Fibroblast of peridontal ligament (primary cell): ENCODE measurements around the gene GMNN.
A peak's percentile ranks its signal among the peaks of the same experiment; 100 is the strongest.
"Not testable (repeated sequence)": the region's sequence is repeated elsewhere in the genome, so short reads cannot be mapped to it uniquely, and the experiment has no call there.

ENCODE experiments used
- DNase-seq: peaks from one replicate; pipeline ENCODE4 v3.0.0-alpha.2; 2010; ENCODE audit errors: extremely low read depth

Gene GMNN

GRCh38 chr6:24774696-24775519, at the start of gene GMNN:
TSS of gene GMNN (plus strand) at chr6:24774937. CDS start at chr6:24777247, 2,310 bp downstream.
- peak; percentile 88 for DNase-seq

DNA sequence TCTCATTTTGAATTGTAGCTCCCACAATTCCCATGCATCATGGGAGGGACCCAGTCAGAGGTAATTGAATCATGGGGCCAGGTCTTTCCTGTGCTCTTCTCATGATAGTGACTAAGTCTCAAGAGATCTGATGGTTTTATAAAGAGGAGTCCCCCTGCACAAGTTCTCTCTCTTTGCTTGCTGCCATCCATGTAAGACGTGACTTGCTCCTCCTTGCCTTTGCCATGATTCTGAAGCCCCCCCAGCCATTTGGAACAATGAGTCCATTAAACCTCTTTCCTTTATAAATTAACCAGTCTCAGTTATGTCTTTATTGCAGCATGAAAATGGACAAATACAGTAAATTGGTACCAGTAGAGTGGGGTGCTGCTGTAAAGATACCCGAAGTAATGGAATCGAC, 44.1 kb upstream of the GMNN start:
- not testable (repeated sequence) for DNase-seq

DNA sequence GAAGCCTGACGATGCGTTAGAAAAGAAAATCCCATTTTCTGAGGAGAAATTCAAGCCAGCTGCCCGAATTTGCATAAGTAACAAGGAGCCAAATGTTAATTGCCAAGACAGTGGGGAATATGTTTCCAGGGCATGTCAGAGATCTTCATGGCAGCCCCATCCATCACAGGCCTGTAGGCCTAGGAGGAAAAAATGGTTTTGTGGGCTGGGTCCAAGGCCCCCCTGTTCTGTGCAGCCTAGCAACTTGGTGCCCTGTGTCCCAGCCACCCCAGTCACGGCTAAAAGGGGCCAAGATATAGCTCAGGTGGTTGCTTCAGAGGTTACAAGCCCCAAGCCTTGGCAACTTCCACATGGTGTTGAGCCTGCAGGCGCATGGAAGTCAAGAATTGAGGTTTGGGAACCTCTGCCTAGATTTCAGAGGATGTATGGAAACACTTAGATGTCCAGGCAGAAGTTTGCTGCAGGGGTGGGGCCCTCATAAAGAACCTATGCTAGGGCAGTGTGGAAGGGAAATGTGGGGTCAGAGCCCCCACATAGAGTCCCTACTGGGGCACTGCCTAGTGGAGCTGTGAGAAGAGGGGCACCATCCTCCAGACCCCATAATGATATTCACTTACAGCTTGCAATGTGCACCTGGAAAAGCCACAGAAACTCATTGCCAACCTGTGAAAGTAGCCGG, 43.1 kb upstream of the GMNN start:
- DNase-seq, result not testable (repeated sequence)

GRCh38 chr6:24734166-24734565, 40.6 kb upstream of the GMNN start:
- no peak for DNase-seq

DNA sequence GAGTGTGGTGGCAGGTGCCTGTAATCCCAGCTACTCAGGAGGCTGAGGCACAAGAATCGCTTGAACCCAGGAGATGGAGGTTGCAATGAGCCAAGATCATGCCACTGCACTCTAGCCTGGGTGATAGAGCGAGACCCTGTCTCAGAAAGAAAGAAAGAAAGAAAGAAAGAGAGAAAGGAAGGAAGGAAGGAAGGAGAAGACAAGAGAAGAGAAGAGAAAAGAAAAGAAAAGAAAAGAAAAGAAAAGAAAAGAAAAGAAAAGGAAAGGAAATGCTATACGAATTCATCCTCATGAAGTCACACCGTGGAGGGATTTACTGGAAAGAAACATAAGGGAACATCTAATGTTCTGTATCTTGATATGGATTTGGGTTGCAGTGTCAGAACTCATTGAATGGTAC, 40.0 kb upstream of the GMNN start:
- DNase-seq, result not testable (repeated sequence)

DNA sequence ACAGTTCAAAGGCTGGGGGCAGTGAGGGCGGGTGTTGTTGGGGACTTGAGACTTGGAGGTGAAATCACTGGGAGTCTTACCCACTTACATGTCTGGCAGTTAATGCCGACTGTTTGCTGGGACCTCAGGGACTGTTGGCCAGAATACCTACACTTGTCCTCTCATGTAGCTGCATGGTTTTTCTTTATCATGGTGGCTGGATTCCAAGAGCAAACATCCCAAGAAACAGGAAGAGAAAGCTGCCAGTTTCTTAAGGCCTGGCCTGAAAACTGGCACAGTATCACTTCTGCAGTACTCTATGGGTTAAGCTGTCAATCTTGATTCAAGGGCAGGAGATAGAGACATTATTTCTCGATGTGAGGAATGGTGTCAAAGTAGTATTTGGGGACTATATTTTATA, 36.0 kb upstream of the GMNN start:
- no peak for DNase-seq

- DNase-seq, result no peak
These were observed 33.9 kb upstream of the GMNN start for GRCh38 chr6:24740861-24741260.

- DNase-seq, result no peak
These were observed 32.5 kb upstream of the GMNN start for GRCh38 chr6:24742216-24742738.

DNA sequence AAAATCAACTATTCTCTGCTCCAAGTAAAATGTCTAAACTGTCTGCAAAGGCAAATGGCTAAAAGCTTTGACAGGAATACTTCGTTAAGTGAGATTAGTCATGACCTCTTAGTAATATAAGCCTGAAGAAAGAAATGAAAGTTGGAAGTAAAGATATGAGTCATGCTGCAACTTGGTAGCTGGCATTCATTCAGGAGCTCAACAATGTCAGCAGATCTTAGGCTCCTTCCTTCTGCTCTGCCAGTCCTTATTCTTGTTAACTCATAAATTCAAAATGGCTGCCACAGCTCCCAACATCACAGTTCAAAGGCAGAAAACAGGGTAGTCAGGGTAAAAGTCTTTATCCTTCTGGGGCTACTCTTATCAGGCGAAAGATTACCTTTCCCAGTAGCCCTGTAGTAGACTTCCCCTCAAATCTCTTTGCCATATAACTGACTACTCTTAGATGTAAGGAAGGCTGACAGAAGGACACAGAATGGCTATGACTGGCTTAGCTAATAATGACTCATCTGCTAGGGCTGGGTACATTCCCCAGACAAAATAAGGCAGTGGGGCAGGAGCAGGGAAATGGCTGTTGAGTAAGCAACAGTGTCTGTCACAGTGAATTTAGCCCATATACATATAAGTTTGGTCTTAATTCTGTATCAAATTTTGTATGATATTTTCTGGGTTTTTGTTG, 31.3 kb upstream of the GMNN start:
- peak; percentile 98 for DNase-seq

GRCh38 chr6:24743944-24744335, 30.8 kb upstream of the GMNN start:
- no peak for DNase-seq

GRCh38 chr6:24744911-24745310, 29.8 kb upstream of the GMNN start:
- DNase-seq, result no peak

DNA sequence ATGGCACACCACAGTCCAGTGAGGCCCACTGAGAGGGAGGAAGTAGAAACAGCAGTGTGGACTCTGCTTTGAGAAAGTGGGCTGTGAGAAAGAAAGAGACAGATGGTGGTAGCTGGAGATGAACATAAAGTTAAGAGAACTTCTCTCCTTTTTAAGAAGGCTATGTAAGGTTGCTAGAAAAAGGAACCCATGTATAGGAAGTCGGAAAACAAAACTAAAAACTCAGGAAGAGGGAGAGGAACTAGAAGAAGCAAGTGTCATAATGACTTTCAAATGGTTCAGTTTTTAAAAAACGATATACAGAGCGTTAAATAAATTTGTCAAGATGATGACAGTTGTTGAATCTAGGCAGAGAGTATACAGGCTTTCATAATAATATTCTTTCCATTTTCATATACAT, 25.4 kb upstream of the GMNN start:
- no peak for DNase-seq

DNA sequence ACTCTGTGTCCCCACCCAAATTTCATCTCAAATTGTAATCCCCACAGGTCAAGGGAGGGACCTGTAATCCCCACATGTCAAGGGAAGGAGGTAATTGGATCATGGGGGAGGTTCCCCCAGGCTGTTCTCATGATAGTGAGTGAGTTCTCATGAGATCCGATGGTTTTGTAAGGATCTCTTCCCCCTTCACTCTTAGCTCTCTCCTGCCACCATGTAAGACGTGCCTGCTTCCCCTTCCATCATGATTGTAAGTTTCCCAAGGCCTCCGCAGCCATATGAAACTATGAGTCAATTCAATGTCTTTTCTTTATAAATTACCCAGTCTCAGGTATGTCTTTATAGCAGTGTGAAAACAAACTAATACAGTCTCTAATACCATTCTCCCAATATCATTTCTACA, 23.9 kb upstream of the GMNN start:
- DNase-seq, result not testable (repeated sequence)

- DNase-seq, result no peak
These were observed 22.2 kb upstream of the GMNN start for GRCh38 chr6:24752503-24752902.

DNA sequence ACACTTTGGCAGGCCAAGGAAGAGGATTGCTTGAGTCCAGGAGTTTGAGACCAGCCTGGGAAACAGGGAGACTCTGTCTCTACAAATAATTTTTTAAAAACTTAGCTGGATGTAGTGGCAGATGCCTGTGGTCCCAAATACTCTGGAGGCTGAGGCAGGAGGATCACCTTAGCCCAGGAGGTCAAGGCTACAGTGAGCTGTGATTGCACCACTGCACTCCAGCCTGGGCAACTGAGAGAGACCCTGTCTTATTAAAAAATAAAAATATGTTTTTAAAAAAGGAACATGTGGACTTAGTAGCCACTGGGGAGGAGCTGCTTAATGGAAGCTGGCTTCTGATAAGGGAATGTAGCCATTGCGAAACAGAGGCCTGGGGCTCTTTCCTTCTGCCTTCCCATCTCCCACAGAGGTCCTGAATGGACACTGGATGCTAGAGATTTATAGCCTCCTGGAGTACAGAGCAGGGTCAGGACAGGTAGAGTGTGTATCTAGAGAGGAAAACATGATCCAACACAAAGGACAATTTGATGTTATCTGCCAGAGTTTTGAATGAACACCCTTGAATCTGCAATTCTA, 21.7 kb upstream of the GMNN start:
- no peak for DNase-seq

DNA sequence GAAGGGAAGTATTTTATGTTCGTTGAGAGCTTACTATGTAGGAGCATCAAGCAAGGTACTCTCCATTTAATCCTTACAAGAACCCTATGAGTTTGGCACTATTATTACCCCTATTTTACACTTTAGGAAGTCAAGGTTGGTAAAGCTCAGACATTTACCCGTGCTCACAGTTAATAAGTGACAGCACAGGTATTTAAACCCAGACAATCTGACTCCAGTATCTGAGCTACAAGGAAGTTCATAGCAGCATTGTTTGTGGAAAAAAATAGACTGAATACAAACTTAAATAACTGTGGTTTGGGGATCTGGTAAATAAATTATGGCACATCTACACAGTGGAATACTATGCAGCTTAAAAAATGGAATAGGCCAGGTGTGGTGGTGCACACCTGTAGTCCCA, 21.2 kb upstream of the GMNN start:
- DNase-seq, result no peak

DNA sequence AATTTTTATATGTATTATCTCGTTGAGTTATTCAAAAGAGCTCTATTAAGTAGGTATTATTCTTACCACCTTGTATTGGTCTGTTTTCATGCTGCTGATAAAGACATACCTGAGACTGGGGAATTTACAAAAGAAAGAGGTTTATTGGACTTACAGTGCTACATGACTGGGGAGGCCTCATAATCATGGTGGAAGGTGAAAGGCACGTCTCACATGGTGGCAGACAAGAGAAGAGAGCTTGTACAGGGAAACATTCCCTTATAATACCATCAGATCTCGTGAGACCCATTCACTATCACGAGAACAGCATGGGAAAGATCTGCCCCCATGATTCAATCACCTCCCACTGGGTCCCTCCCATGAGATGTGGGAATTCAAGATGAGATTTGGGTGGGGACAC, 20.4 kb upstream of the GMNN start:
- DNase-seq, result not testable (repeated sequence)

DNA sequence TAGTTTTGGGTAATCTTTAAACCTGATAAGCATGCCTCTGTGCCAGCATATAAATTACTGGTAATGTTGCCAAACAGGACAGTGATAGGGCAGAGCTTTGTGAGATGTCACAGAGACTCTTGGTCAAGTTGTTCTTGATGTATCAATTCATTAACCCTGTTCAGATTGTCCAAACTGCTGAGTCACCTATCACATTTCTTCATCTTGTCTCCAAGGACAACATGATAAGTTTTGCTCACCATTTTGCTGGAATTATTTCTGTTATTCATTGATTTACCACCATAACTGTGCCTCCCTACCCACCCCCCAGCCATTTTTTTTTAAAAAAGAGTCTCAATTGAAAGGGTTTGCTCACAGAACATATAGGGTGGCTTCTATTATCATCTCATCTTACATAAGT, 19.5 kb upstream of the GMNN start:
- DNase-seq, result no peak

DNA sequence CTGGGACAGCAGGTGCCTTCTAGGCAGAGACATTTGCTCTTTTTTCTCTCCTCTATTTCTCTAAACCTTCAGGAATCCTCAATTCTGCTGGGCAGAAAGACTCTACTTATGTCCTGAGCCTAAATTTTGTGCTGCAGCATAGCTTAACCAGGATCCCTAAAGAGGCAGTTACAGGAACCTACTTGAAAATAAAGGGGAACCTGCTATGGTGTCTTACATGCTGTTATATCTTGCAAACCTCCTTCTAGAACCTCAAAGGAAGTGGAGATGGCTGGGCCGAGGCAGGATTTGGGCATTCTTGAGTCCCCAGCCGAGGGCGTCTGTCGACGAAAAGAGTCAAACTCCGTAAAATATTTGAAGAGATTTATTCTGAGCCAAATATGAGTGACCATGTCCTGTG, 17.1 kb upstream of the GMNN start:
- no peak for DNase-seq

GRCh38 chr6:24759718-24760117, 15.0 kb upstream of the GMNN start:
- DNase-seq, result no peak

GRCh38 chr6:24760210-24760609, 14.5 kb upstream of the GMNN start:
- no peak for DNase-seq

DNA sequence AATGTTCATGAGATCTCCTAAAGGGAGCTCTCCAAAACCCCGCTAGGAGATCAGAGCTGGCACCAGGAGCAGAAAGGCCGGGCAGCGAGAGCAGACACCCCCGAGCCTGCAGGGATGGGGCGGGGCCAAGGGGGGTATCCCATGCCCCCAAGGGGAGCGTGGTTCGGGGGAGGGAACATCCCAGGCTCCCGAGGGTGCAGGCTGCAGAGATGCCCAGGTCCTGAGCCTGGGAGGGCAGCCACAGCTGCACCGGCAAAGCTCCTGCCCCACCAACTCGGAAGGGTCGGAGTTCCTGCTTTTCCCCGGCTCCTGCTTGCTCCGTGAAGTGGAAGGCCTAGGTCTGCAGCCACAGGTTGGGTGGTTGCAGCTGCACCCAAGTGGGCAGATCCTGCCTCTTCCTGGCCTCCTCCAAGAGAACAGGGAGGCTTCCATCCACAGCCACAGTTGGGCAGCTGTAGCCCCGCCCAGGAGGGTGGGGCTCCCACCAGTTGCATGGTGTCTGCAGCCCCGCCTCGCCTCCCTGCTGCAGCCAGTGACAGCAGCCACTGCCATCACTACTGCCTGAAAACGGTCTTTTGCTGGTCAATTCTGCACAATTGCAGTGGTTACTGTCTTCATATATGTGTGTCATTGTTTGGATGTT, 13.4 kb upstream of the GMNN start:
- DNase-seq, result no peak
